ENCODE results near the gene PIEZO2.

PIEZO2 gene

GRCh38 chr18:11162889-11163288, 13.5 kb upstream of the PIEZO2 start:
- Histone ChIP-seq H3K79me2 (ENCODE audit: insufficient read depth, low read length) (no peaks in the 10 kb centered on the region), H3K27ac (ENCODE audit: low read depth, low read length, poor library complexity, severe bottlenecking) (no peak overlapping the region), H4K20me1 (ENCODE audit: insufficient read depth, low read length) (no peaks in the 10 kb centered on the region), H2AFZ (ENCODE audit: low read length) (no peak overlapping the region), H3K27me3 (ENCODE audit: insufficient read depth, low read length) (0 out of 2 replicates have a peak, but pooled peaks cover 5% of the 10 kb centered on the region), H3K36me3 (ENCODE audit: insufficient read depth, low read length) (no peaks in the 10 kb centered on the region), H3F3A (ENCODE audit: insufficient read depth, low read length) (no peaks in the 10 kb centered on the region), H3K4me1 (ENCODE audit: insufficient read depth, low read length, severe bottlenecking) (no peaks in the 10 kb centered on the region), H3K9ac (ENCODE audit: low read length) (no peak overlapping the region), H3K4me2 (ENCODE audit: low read length) (no peak overlapping the region), H3K4me3 (ENCODE audit: low read depth, low read length, poor library complexity, severe bottlenecking) (no peak overlapping the region), H3K9me3 (ENCODE audit: low read length) (no peaks in the 10 kb centered on the region), H3K9me2 (ENCODE audit: low read depth, low read length) (no peaks in the 10 kb centered on the region)
- TF ChIP-seq EZH2 (IDR thresholded peaks at IDR 0.05; ENCODE audit: borderline replicate concordance, low read length): no peak
- no peak for TF ChIP-seq CTCF (IDR thresholded peaks at IDR 0.05; ENCODE audit: low read length)

- no peak overlapping the region for H3K9ac ChIP-seq (ENCODE audit: low read length)
- H4K20me1 ChIP-seq (ENCODE audit: insufficient read depth, low read length): no peaks in the 10 kb centered on the region
- TF ChIP-seq CTCF (IDR thresholded peaks at IDR 0.05; ENCODE audit: low read length) (no peak), EZH2 (IDR thresholded peaks at IDR 0.05; ENCODE audit: borderline replicate concordance, low read length) (no peak)
- H3K79me2 ChIP-seq (ENCODE audit: insufficient read depth, low read length): no peaks in the 10 kb centered on the region
- H3K4me1 ChIP-seq (ENCODE audit: insufficient read depth, low read length, severe bottlenecking): no peaks in the 10 kb centered on the region
- H3K4me2 ChIP-seq (ENCODE audit: low read length): no peak overlapping the region
- no peak overlapping the region for H3K27ac ChIP-seq (ENCODE audit: low read depth, low read length, poor library complexity, severe bottlenecking)
- no peaks in the 10 kb centered on the region for H3K36me3 ChIP-seq (ENCODE audit: insufficient read depth, low read length)
- H3K9me3 ChIP-seq (ENCODE audit: low read length): no peaks in the 10 kb centered on the region
- H3F3A ChIP-seq (ENCODE audit: insufficient read depth, low read length): no peaks in the 10 kb centered on the region
- no peaks in the 10 kb centered on the region for H3K9me2 ChIP-seq (ENCODE audit: low read depth, low read length)
- no peak overlapping the region for H3K4me3 ChIP-seq (ENCODE audit: low read depth, low read length, poor library complexity, severe bottlenecking)
- no peak overlapping the region for H2AFZ ChIP-seq (ENCODE audit: low read length)
- H3K27me3 ChIP-seq (ENCODE audit: insufficient read depth, low read length): 0 out of 2 replicates have a peak, but pooled peaks cover 5% of the 10 kb centered on the region
Observed at GRCh38 chr18:11162462-11162861, 13.1 kb upstream of the PIEZO2 start.

- H3K4me1 ChIP-seq (ENCODE audit: insufficient read depth, low read length, severe bottlenecking): no peaks in the 10 kb centered on the region
- no peaks in the 10 kb centered on the region for H4K20me1 ChIP-seq (ENCODE audit: insufficient read depth, low read length)
- H3F3A ChIP-seq (ENCODE audit: insufficient read depth, low read length): no peaks in the 10 kb centered on the region
- TF ChIP-seq CTCF (IDR thresholded peaks at IDR 0.05; ENCODE audit: low read length): no peak
- TF ChIP-seq EZH2 (IDR thresholded peaks at IDR 0.05; ENCODE audit: borderline replicate concordance, low read length): no peak
- no peak overlapping the region for H3K4me3 ChIP-seq (ENCODE audit: low read depth, low read length, poor library complexity, severe bottlenecking)
- no peak overlapping the region for H2AFZ ChIP-seq (ENCODE audit: low read length)
- no peaks in the 10 kb centered on the region for H3K9me3 ChIP-seq (ENCODE audit: low read length)
- no peaks in the 10 kb centered on the region for H3K9me2 ChIP-seq (ENCODE audit: low read depth, low read length)
- no peak overlapping the region for H3K9ac ChIP-seq (ENCODE audit: low read length)
- H3K4me2 ChIP-seq (ENCODE audit: low read length): no peak overlapping the region
- peaks cover 8% of the 10 kb centered on the region; the same call in 1 of the 2 replicates for H3K27me3 ChIP-seq (ENCODE audit: insufficient read depth, low read length)
- H3K27ac ChIP-seq (ENCODE audit: low read depth, low read length, poor library complexity, severe bottlenecking): no peak overlapping the region
- H3K36me3 ChIP-seq (ENCODE audit: insufficient read depth, low read length): no peaks in the 10 kb centered on the region
- no peaks in the 10 kb centered on the region for H3K79me2 ChIP-seq (ENCODE audit: insufficient read depth, low read length)
Observed at GRCh38 chr18:11160313-11160712, 10.9 kb upstream of the PIEZO2 start.

Measured in OCI-LY1 (cell line).